HepG2 (cell line): Measurements from ENCODE around the gene IL3. TPM values are rescaled to one million over a fixed set of nuclear protein-coding genes. Genes with fewer than 3 reads are reported as not detected.

ENCODE experiments used
- ELK4 ChIP-seq: sonication (generic); formaldehyde crosslinking; IDR thresholded peaks from 2 replicates; pipeline ENCODE4 v1.9.0; 2021; ENCODE audit warnings: missing genetic modification reagents, borderline replicate concordance
- HOXA5 ChIP-seq: sonication (generic); formaldehyde crosslinking; IDR thresholded peaks from 2 replicates; pipeline ENCODE4 v1.4.0; 2020; ENCODE audit warnings: missing genetic modification reagents
- KDM4B ChIP-seq: sonication (generic); formaldehyde crosslinking; IDR thresholded peaks from 2 replicates; pipeline ENCODE4 v1.4.0; 2020; ENCODE audit warnings: missing genetic modification reagents
- KLF6 ChIP-seq: IDR thresholded peaks from 2 replicates; pipeline ENCODE4 v1.8.0; 2016; ENCODE audit warnings: missing biosample characterization, missing genetic modification reagents
- PITX1 ChIP-seq: sonication (generic); formaldehyde crosslinking; IDR thresholded peaks from 2 replicates; pipeline ENCODE4 v1.5.1; 2020; ENCODE audit warnings: mild to moderate bottlenecking, missing genetic modification reagents
- REL ChIP-seq: sonication (generic); formaldehyde crosslinking; conservative IDR thresholded peaks from 2 replicates; pipeline ENCODE4 v1.8.0; 2022; ENCODE audit warnings: mild to moderate bottlenecking, missing genetic modification reagents, moderate library complexity
- RXRB ChIP-seq: IDR thresholded peaks from 2 replicates; pipeline ENCODE4 v1.6.1; 2016; ENCODE audit warnings: borderline replicate concordance, missing genetic modification reagents, missing compliant biosample characterization
- SALL1 ChIP-seq: sonication (generic); formaldehyde crosslinking; IDR thresholded peaks from 2 replicates; pipeline ENCODE4 v1.8.0; 2022; ENCODE audit warnings: mild to moderate bottlenecking, missing genetic modification reagents
- TOE1 ChIP-seq: sonication (generic); formaldehyde crosslinking; IDR thresholded peaks from 2 replicates; pipeline ENCODE4 v1.4.0; 2020; ENCODE audit warnings: mild to moderate bottlenecking, missing genetic modification reagents
- ZFP41 ChIP-seq: sonication (generic); formaldehyde crosslinking; IDR thresholded peaks from 2 replicates; pipeline ENCODE4 v1.4.0; 2020; ENCODE audit warnings: mild to moderate bottlenecking, missing genetic modification reagents, borderline replicate concordance
- ZNF296 ChIP-seq: sonication (generic); formaldehyde crosslinking; conservative IDR thresholded peaks from 2 replicates; pipeline ENCODE4 v1.5.0; 2020; ENCODE audit warnings: mild to moderate bottlenecking, missing genetic modification reagents
- ZNF563 ChIP-seq: sonication (generic); formaldehyde crosslinking; IDR thresholded peaks from 2 replicates; pipeline ENCODE4 v1.8.0; 2022; ENCODE audit warnings: mild to moderate bottlenecking, moderate library complexity, missing genetic modification reagents
- ZNF569 ChIP-seq: sonication (generic); formaldehyde crosslinking; IDR thresholded peaks from 2 replicates; pipeline ENCODE4 v1.5.0; 2020; ENCODE audit warnings: mild to moderate bottlenecking, missing genetic modification reagents, moderate library complexity, borderline replicate concordance
- polyA plus RNA-seq, 8 experiments: library from polyadenylated mRNA; depleted of rRNA in 3 of 8; stranded (reverse) in 7 of 8; unstranded in 1 of 8; fragments of >200 nt; fragmentation: Illumina TruSeq in 4 of 8; extraction: Trizol in 4 of 8; gene quantifications; 2 replicates each; pipeline versions ENCODE4 v1.2.1 to v1.2.3, GENCODE V29; 2011 to 2016; ENCODE audit warnings: low read depth in 4 of 8, missing spikeins in 1 of 8, mixed read lengths in 1 of 8; ENCODE audit not compliant: insufficient read depth in 1 of 8
- total RNA-seq, 5 experiments: library from RNA; depleted of rRNA; stranded (reverse); fragments of >200 nt; fragmentation: Illumina TruSeq; extraction: Trizol; gene quantifications; 2 replicates each; pipeline ENCODE4 v1.2.3, GENCODE V29; 2016; ENCODE audit warnings: low read depth in 1 of 5
- TF ChIP-seq, protein P1 (sequence below): IDR thresholded peaks from 2 replicates; pipeline ENCODE4 v1.6.1; 2016; ENCODE audit warnings: low read depth, borderline replicate concordance
- TF ChIP-seq, protein P2 (sequence below), 2 experiments: sonication (generic) in 1 of 2; formaldehyde crosslinking in 1 of 2; IDR thresholded peaks; 2 replicates each; pipeline versions ENCODE4 v1.4.0 to v1.6.1; 2018 to 2020; ENCODE audit warnings: missing genetic modification reagents in 2 of 2, borderline replicate concordance in 1 of 2, low read depth in 1 of 2, mild to moderate bottlenecking in 1 of 2, missing biosample characterization in 1 of 2
- TF ChIP-seq, protein P3 (sequence below): IDR thresholded peaks from 2 replicates; pipeline ENCODE4 v1.6.1; 2018; ENCODE audit warnings: missing genetic modification reagents, mild to moderate bottlenecking, missing compliant biosample characterization

IL3 gene
- total and polyA plus RNA-seq, 2 of the 13 experiments (the other 11 are each of a cell fraction or from before 2014, with no cell fraction given): not detected

- no peak for TF ChIP-seq ELK4 (CRISPR knock-in tag)
- TF ChIP-seq, protein P1, sequence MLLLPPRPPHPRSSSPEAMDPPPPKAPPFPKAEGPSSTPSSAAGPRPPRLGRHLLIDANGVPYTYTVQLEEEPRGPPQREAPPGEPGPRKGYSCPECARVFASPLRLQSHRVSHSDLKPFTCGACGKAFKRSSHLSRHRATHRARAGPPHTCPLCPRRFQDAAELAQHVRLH (CRISPR knock-in tag): peak; percentile 91
- TF ChIP-seq KDM4B (CRISPR knock-in tag): 0 out of 2 replicates have a peak, but pooled peaks have one; percentile 64
- TF ChIP-seq, protein P2, sequence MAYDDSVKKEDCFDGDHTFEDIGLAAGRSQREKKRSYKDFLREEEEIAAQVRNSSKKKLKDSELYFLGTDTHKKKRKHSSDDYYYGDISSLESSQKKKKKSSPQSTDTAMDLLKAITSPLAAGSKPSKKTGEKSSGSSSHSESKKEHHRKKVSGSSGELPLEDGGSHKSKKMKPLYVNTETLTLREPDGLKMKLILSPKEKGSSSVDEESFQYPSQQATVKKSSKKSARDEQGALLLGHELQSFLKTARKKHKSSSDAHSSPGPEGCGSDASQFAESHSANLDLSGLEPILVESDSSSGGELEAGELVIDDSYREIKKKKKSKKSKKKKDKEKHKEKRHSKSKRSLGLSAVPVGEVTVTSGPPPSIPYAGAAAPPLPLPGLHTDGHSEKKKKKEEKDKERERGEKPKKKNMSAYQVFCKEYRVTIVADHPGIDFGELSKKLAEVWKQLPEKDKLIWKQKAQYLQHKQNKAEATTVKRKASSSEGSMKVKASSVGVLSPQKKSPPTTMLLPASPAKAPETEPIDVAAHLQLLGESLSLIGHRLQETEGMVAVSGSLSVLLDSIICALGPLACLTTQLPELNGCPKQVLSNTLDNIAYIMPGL (CRISPR knock-in tag; IDR thresholded peaks at IDR 0.05; ENCODE audit: borderline replicate concordance in 1 of 2, low read depth in 1 of 2): peak in 1 of 2 experiments; percentile 59; a peak in 1 of 4 replicates
- TF ChIP-seq PITX1: no peak
- peak; percentile 60; the same call in 1 of the 2 replicates for TF ChIP-seq ZNF563 (CRISPR knock-in tag)
- TF ChIP-seq ZNF296: no peak
- 0 out of 2 replicates have a peak, but pooled peaks have one; percentile 63 for TF ChIP-seq REL (CRISPR knock-in tag)
- TF ChIP-seq HOXA5 (CRISPR knock-in tag): peak; percentile 81
- TF ChIP-seq, protein P3, sequence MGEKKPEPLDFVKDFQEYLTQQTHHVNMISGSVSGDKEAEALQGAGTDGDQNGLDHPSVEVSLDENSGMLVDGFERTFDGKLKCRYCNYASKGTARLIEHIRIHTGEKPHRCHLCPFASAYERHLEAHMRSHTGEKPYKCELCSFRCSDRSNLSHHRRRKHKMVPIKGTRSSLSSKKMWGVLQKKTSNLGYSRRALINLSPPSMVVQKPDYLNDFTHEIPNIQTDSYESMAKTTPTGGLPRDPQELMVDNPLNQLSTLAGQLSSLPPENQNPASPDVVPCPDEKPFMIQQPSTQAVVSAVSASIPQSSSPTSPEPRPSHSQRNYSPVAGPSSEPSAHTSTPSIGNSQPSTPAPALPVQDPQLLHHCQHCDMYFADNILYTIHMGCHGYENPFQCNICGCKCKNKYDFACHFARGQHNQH (CRISPR knock-in tag): peak; percentile 74; the same call in 1 of the 2 replicates
- TF ChIP-seq SALL1 (CRISPR knock-in tag): peak; percentile 92
- TF ChIP-seq ZNF569 (CRISPR knock-in tag): no peak
- peak; percentile 60; the same call in 1 of the 2 replicates for TF ChIP-seq TOE1 (CRISPR knock-in tag)
- TF ChIP-seq RXRB (CRISPR knock-in tag): peak; percentile 69; the same call in 1 of the 2 replicates
- TF ChIP-seq ZFP41 (CRISPR knock-in tag): 0 out of 2 replicates have a peak, but pooled peaks have one; percentile 46
- peak; percentile 92 for TF ChIP-seq KLF6 (CRISPR knock-in tag)
Measured at GRCh38 chr5:132012371-132013005, 48.0 kb upstream of the IL3 start (continued).
